Esophagus squamous epithelium (tissue), 5 donors: ENCODE results near the gene MROH2B. TPM values are rescaled to one million over a fixed set of nuclear protein-coding genes. Genes with fewer than 3 reads are reported as not detected.

Source experiments
- DNase-seq: peaks from one replicate; lab custom pipeline; 2025; lab: John Stamatoyannopoulos, UW
- H3K27ac ChIP-seq, 4 donors: fragments of 200-600 bp; sonication (generic); one replicate each; pipeline ENCODE4 v1.5.1; 2016 to 2019; ENCODE audit warnings: mild to moderate bottlenecking in 1 of 4
- H3K27me3 ChIP-seq, 4 donors: fragments of 200-600 bp; sonication (generic); 1 replicate in 3 of 4; 2 replicates in 1 of 4; pipeline versions ENCODE4 v1.5.1 to v1.6.0; 2017 to 2021; ENCODE audit warnings: antibody characterized with exemption in 1 of 4
- H3K36me3 ChIP-seq, 3 donors: fragments of 200-600 bp; sonication (generic); one replicate each; pipeline ENCODE4 v1.5.1; 2016 to 2019
- H3K4me1 ChIP-seq, 3 donors: fragments of 200-600 bp; sonication (generic); one replicate each; pipeline ENCODE4 v1.5.1; 2017 to 2019
- H3K4me3 ChIP-seq, 4 donors: fragments of 200-600 bp; sonication (generic); 1 replicate in 3 of 4; 2 replicates in 1 of 4; pipeline ENCODE4 v1.5.1; 2016 to 2019; ENCODE audit warnings: mild to moderate bottlenecking in 2 of 4, moderate library complexity in 1 of 4
- H3K9me3 ChIP-seq, 3 donors: fragments of 200-600 bp; sonication (generic); one replicate each; pipeline ENCODE4 v1.5.1; 2016 to 2019
- CTCF ChIP-seq, 6 experiments: fragments of 450-650 bp in 4 of 6; fragments of 200-600 bp in 2 of 6; sonication (generic) in 2 of 6; IDR thresholded peaks; one replicate each; pipeline ENCODE4 v1.5.1; 2016 to 2019; ENCODE audit warnings: antibody characterized with exemption in 6 of 6, mild to moderate bottlenecking in 4 of 6, moderate library complexity in 4 of 6
- POLR2A ChIP-seq, 4 donors: fragments of 450-650 bp; IDR thresholded peaks; one replicate each; pipeline ENCODE4 v1.6.1; 2017; ENCODE audit warnings: antibody characterized with exemption in 4 of 4, mild to moderate bottlenecking in 4 of 4, moderate library complexity in 3 of 4
- WGBS, 2 donors: methylation state at CpG; one replicate each; pipeline ENCODE4 v1.1.5; 2018; 5-methylcytosine and 5-hydroxymethylcytosine counted together
- intact Hi-C: fragments of 100-400 bp; cut with DNase I; formaldehyde crosslinking; loops from one replicate; pipeline ENCODE4 v1.15.0; 2022
- total RNA-seq, 4 donors: library from RNA; depleted of rRNA; stranded (reverse); fragments of >200 nt; gene quantifications; one replicate each; pipeline ENCODE4 v1.1.0, GENCODE V29; 2016
- donor health status: DM: yes; HTN: yes; CAD: no.

Gene MROH2B
- total RNA-seq, 4 donors from 2014 or later = not detected

GRCh38 chr5:41109186-41109585 is 38.0 kb upstream of the MROH2B start:
- Histone ChIP-seq H3K9me3 (no peaks in the 10 kb centered on the region), H3K27ac (no peak overlapping the region), H3K4me3 (no peak overlapping the region), H3K27me3 (no peaks in the 10 kb centered on the region), H3K4me1 (no peaks in the 10 kb centered on the region), H3K36me3 (no peaks in the 10 kb centered on the region)
- intact Hi-C loops = no loop called here
- TF ChIP-seq POLR2A (IDR thresholded peaks at IDR 0.05) (no peak), CTCF (IDR thresholded peaks at IDR 0.05) (no peak)
- DNase-seq = no peak

DNA sequence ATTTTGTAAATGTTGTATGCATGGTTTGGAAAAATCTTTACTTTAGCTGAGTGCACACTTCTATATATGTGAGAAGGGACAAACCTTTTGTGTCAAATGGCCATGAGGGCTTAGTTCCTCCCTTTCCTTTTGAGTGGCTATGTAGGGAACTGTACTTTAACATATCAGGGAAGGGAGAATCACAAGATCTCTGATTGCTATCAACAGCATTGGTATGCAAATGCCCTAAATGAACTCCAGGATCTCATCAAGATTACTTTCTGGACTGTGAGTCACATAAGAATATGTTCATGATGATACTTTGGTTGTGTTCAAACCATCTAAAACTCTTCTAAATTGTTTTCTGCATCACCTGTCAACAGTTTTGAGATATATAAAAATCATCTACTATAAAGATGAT is 31.2 kb upstream of the MROH2B start:
- H3K4me1 ChIP-seq = no peaks in the 10 kb centered on the region
- TF ChIP-seq CTCF (IDR thresholded peaks at IDR 0.05) = no peak
- TF ChIP-seq POLR2A (IDR thresholded peaks at IDR 0.05) = no peak
- H3K4me3 ChIP-seq = no peak overlapping the region
- H3K36me3 ChIP-seq = no peaks in the 10 kb centered on the region
- no peaks in the 10 kb centered on the region for H3K27me3 ChIP-seq
- intact Hi-C loops = no loop called here
- no peak for DNase-seq
- H3K27ac ChIP-seq = no peak overlapping the region
- no peaks in the 10 kb centered on the region for H3K9me3 ChIP-seq

GRCh38 chr5:41097642-41098041 is 26.5 kb upstream of the MROH2B start:
- no peak overlapping the region for H3K4me3 ChIP-seq
- TF ChIP-seq CTCF (IDR thresholded peaks at IDR 0.05) (no peak), POLR2A (IDR thresholded peaks at IDR 0.05) (no peak)
- no peaks in the 10 kb centered on the region for H3K36me3 ChIP-seq
- H3K27me3 ChIP-seq = no peaks in the 10 kb centered on the region
- H3K9me3 ChIP-seq = no peaks in the 10 kb centered on the region
- H3K27ac ChIP-seq = no peak overlapping the region
- 22 to 25% methylated on average over 2 of the region's 2 CpGs for WGBS, 2 donors
- DNase-seq = no peak
- intact Hi-C loops = no loop called here
- H3K4me1 ChIP-seq = no peaks in the 10 kb centered on the region

DNA sequence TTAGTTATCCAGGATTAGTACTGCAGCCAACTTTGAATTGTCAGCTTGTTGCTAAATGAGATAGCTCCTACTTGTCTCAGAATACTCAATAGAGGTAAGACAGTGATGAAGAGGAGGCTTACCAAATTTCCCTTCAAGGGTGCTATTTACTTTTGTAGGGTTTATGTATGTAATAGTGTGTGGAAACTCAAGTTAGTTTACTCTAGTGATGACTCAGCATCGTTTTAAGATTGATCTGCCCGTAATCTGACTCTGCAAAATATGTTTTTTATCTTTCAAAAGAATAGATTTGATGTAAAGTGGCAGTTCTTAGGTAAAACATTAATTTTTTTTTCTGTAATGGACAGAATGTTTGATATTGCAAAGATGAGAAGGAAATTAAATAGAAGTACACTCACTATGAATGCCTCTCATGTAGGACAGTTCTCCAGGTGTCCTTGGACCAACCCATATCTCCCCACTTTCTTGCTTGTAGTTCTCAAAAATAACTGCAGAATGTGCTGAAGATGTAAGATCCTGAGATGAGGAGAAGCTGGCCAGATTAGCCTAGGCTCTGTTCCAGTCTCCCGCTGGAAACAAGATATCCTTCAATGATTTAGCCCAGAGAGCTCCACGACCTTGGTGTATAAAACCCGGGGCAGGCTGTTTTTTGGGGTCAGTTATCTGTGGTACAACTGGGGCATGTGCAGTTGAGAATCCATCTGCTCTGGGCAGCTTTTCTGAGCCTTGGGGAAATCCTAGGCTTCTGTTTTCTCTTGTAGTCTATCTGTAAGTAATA is 24.4 kb upstream of the MROH2B start:
- H3K9me3 ChIP-seq = no peaks in the 10 kb centered on the region
- no peak for TF ChIP-seq CTCF (IDR thresholded peaks at IDR 0.05)
- TF ChIP-seq POLR2A (IDR thresholded peaks at IDR 0.05) = no peak
- DNase-seq = no peak
- H3K27me3 ChIP-seq = no peaks in the 10 kb centered on the region
- no peaks in the 10 kb centered on the region for H3K36me3 ChIP-seq
- H3K4me1 ChIP-seq = no peaks in the 10 kb centered on the region
- H3K27ac ChIP-seq = no peak overlapping the region
- H3K4me3 ChIP-seq = no peak overlapping the region
- intact Hi-C loops = no loop called here
- WGBS, 2 donors = 63 to 76% methylated on average over 5 of the region's 5 CpGs

- H3K4me3 ChIP-seq = no peak overlapping the region
- DNase-seq = no peak
- 53 to 57% methylated on average over 2 of the region's 2 CpGs for WGBS, 2 donors
- no peaks in the 10 kb centered on the region for H3K27me3 ChIP-seq
- TF ChIP-seq POLR2A (IDR thresholded peaks at IDR 0.05) = no peak
- TF ChIP-seq CTCF (IDR thresholded peaks at IDR 0.05) = no peak
- no peaks in the 10 kb centered on the region for H3K4me1 ChIP-seq
- H3K36me3 ChIP-seq = no peaks in the 10 kb centered on the region
- H3K9me3 ChIP-seq = no peaks in the 10 kb centered on the region
- H3K27ac ChIP-seq = no peak overlapping the region
- intact Hi-C loops = no loop called here
Measured at GRCh38 chr5:41094871-41095270, 23.7 kb upstream of the MROH2B start.
